Naive thymus-derived CD4-positive, alpha-beta T cell (primary cell): ENCODE measurements around the gene DCHS2. TPM values are rescaled to one million over a fixed set of nuclear protein-coding genes. Genes with fewer than 3 reads are reported as not detected.

Experiments used
- ATAC-seq: fragments of 150-1000 bp; cut with Tn5 transposase; 2 replicates; pipeline ENCODE4 v1.10.0; 2021; ENCODE audit warnings: mild to moderate bottlenecking, moderate library complexity
- CTCF ChIA-PET: fragments of 350-600 bp; sonication (Branson Sonifier 250); formaldehyde crosslinking; loops from one replicate; lab custom pipeline; 2021; ENCODE audit warnings: antibody characterized with exemption; lab: Charles Lee
- POLR2A ChIA-PET: fragments of 350-600 bp; sonication (Branson Sonifier 250); formaldehyde crosslinking; loops from one replicate; lab custom pipeline; 2021; ENCODE audit warnings: antibody characterized with exemption, inconsistent platforms; lab: Charles Lee
- DNase-seq, 9 donors: peaks; one replicate each; pipeline versions ENCODE4 v3.0.0 to v3.0.0-alpha.2; 2020 to 2022; ENCODE audit warnings: mixed read lengths in 1 of 9
- H3K27ac ChIP-seq: one replicate; pipeline ENCODE4 v1.7.0; 2013; ENCODE audit warnings: mild to moderate bottlenecking, low read depth, low read length, moderate library complexity
- H3K27me3 ChIP-seq, 2 donors: one replicate each; pipeline ENCODE4 v1.7.0; 2013; ENCODE audit warnings: low read length in 2 of 2, mild to moderate bottlenecking in 2 of 2, moderate library complexity in 2 of 2; ENCODE audit not compliant: control insufficient read depth in 2 of 2, insufficient read depth in 2 of 2
- H3K36me3 ChIP-seq, 3 experiments: 1 replicate in 2 of 3; 2 replicates in 1 of 3; pipeline ENCODE4 v1.7.0; 2013; ENCODE audit warnings: low read length in 3 of 3, mild to moderate bottlenecking in 3 of 3, moderate library complexity in 1 of 3; ENCODE audit not compliant: insufficient read depth in 3 of 3, control insufficient read depth in 2 of 3
- H3K4me1 ChIP-seq, 2 donors: one replicate each; pipeline ENCODE4 v1.7.0; 2013; ENCODE audit warnings: low read length in 2 of 2, mild to moderate bottlenecking in 2 of 2, moderate library complexity in 1 of 2; ENCODE audit not compliant: control insufficient read depth in 2 of 2, insufficient read depth in 2 of 2
- H3K4me3 ChIP-seq: 2 replicates; pipeline ENCODE4 v1.7.0; 2013; ENCODE audit warnings: mild to moderate bottlenecking, low read length
- H3K9me3 ChIP-seq, 3 experiments: 1 replicate in 2 of 3; 2 replicates in 1 of 3; pipeline ENCODE4 v1.7.0; 2013; ENCODE audit warnings: low read length in 3 of 3; ENCODE audit not compliant: control insufficient read depth in 2 of 3
- H3K27ac Mint-ChIP-seq, 9 donors: one replicate each; pipeline ENCODE4 v1.8.0; 2020 to 2022; ENCODE audit warnings: mixed read lengths in 9 of 9, mild to moderate bottlenecking in 8 of 9, moderate library complexity in 5 of 9, inconsistent platforms in 2 of 9
- H3K27me3 Mint-ChIP-seq, 5 donors: one replicate each; pipeline ENCODE4 v1.8.0; 2021 to 2022; ENCODE audit warnings: mixed read lengths in 5 of 5, mild to moderate bottlenecking in 1 of 5
- H3K36me3 Mint-ChIP-seq, 5 donors: one replicate each; pipeline ENCODE4 v1.8.0; 2020 to 2022; ENCODE audit warnings: mixed read lengths in 5 of 5, mild to moderate bottlenecking in 3 of 5, inconsistent platforms in 1 of 5
- H3K4me1 Mint-ChIP-seq, 7 donors: one replicate each; pipeline ENCODE4 v1.8.0; 2020 to 2022; ENCODE audit warnings: mixed read lengths in 7 of 7, mild to moderate bottlenecking in 3 of 7, inconsistent platforms in 1 of 7
- H3K4me3 Mint-ChIP-seq, 10 donors: one replicate each; pipeline ENCODE4 v1.8.0; 2020 to 2022; ENCODE audit warnings: mild to moderate bottlenecking in 10 of 10, mixed read lengths in 10 of 10, moderate library complexity in 6 of 10, inconsistent platforms in 2 of 10
- H3K9me3 Mint-ChIP-seq, 11 donors: one replicate each; pipeline ENCODE4 v1.8.0; 2020 to 2022; ENCODE audit warnings: mixed read lengths in 11 of 11, mild to moderate bottlenecking in 4 of 11, inconsistent platforms in 1 of 11, moderate library complexity in 1 of 11
- intact Hi-C, 2 donors: fragments of 100-400 bp; cut with micrococcal nuclease; formaldehyde crosslinking; loops; one replicate each; pipeline ENCODE4 v1.15.1; 2023
- polyA plus RNA-seq, 2 donors: library from polyadenylated mRNA; unstranded; fragments of 300-500 nt; fragmentation: Illumina TruSeq; gene quantifications; one replicate each; pipeline ENCODE4 v1.2.3, GENCODE V29; 2021
- total RNA-seq, 6 experiments: library from RNA in 5 of 6; stranded (reverse) in 5 of 6; gene quantifications; 1 replicate in 5 of 6; 2 replicates in 1 of 6; pipeline ENCODE4 v1.2.3 and lab custom pipeline; 2021 to 2026

Gene DCHS2
- total and polyA plus RNA-seq, 7 experiments from 2014 or later, result 0.05 to 0.08 TPM; not detected in 5

DNA sequence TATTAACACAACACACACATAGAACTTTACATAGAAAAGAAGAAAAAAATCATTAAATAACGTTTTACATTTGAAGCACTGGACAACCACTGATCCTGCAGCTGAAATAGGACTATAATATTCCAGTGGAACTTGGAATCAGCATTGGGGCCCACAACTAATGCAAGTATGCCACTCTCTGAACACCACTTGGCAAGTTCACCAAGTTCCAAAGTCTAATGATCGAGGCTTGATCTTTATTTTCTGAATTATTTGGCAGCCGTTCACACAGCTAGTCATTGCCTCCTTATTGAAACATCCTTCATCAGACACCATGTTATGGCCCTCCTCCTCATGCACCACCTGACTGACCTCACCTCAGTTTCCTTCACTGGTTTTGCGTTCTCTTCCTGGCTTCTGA lies 107.6 kb downstream of the DCHS2 start:
- ATAC-seq (no peak), DNase-seq (no peak)
- Mint-ChIP-seq H3K9me3 (peaks cover 0 to 9% (median 2%) of the 10 kb centered on the region in 11 donors), H3K4me1 (no peaks in the 10 kb centered on the region), H3K36me3 (peaks cover 0 to 4% (median 0%) of the 10 kb centered on the region in 5 donors), H3K4me3 (no peak overlapping the region), H3K27me3 (peaks cover 0 to 19% (median 7%) of the 10 kb centered on the region in 5 donors), H3K27ac (peak overlapping the region in 1 of 9 donors; percentile 63)
- Histone ChIP-seq H3K27me3 (no peaks in the 10 kb centered on the region), H3K4me3 (no peak overlapping the region), H3K9me3 (no peaks in the 10 kb centered on the region), H3K36me3 (no peaks in the 10 kb centered on the region), H3K27ac (no peak overlapping the region), H3K4me1 (no peaks in the 10 kb centered on the region)
- CTCF ChIA-PET, result no interaction called here
- intact Hi-C loops, result no loop called here
- POLR2A ChIA-PET, result no interaction called here

DNA sequence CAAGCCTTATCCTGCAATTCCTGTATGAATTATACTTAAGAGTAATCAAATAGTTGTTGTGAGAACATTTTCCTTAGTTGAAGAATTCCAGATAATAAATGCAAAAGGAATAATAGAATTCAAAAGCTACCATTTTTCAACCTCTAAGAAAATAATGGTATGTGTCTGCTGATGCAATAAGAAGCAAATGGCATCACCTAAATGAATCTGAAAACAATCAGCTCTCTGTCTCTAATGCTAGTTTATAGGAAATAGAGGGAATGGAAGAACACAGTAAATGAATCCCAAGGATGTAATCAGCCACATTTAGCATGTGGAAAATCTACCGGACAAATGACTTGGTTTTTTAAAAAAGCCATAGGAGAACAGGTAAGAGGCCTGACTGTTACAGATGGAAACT lies 115.1 kb downstream of the DCHS2 start:
- no peaks in the 10 kb centered on the region for H3K27me3 ChIP-seq
- H3K27ac ChIP-seq, result no peak overlapping the region
- H3K4me3 ChIP-seq, result no peak overlapping the region
- CTCF ChIA-PET, result no interaction called here
- no peaks in the 10 kb centered on the region for H3K4me1 Mint-ChIP-seq
- peaks cover 13 to 30% (median 22%) of the 10 kb centered on the region in 5 donors for H3K27me3 Mint-ChIP-seq
- DNase-seq, result no peak
- intact Hi-C loops, result no loop called here
- H3K9me3 Mint-ChIP-seq, result peaks cover 0 to 2% (median 0%) of the 10 kb centered on the region in 11 donors
- no peaks in the 10 kb centered on the region for H3K4me1 ChIP-seq
- H3K9me3 ChIP-seq, result no peaks in the 10 kb centered on the region
- no peak overlapping the region for H3K4me3 Mint-ChIP-seq
- POLR2A ChIA-PET, result no interaction called here
- no peak for ATAC-seq
- no peaks in the 10 kb centered on the region for H3K36me3 ChIP-seq
- H3K36me3 Mint-ChIP-seq, result no peaks in the 10 kb centered on the region
- H3K27ac Mint-ChIP-seq, result no peak overlapping the region

DNA sequence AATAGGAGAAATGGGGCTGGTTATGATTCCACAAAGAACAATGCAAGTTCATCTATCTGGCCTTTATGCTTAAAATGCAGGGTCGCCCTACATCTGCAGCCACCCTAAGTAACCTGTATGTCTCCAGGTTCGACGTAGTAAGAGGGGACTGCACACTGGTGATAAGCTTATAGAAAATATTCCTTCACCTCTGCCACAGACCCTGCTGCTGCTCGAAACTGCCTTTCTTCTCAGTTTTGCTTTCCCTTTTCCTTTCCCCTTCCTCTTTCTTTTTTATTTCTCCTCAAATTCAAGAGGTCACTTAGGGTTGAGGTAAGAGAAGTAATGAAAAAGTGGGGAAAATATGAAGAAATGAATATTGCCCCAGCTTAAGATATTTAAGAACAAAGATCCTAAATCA lies 123.5 kb downstream of the DCHS2 start:
- peaks cover 0 to 17% (median 11%) of the 10 kb centered on the region in 7 donors for H3K4me1 Mint-ChIP-seq
- peaks cover 19 to 31% (median 25%) of the 10 kb centered on the region in 5 donors for H3K27me3 Mint-ChIP-seq
- H3K9me3 ChIP-seq, result no peaks in the 10 kb centered on the region
- H3K36me3 ChIP-seq, result no peaks in the 10 kb centered on the region
- ChIA-PET POLR2A (no interaction called here), CTCF (no interaction called here)
- no peak for DNase-seq
- H3K36me3 Mint-ChIP-seq, result no peaks in the 10 kb centered on the region
- H3K9me3 Mint-ChIP-seq, result peaks cover 0 to 6% (median 0%) of the 10 kb centered on the region in 11 donors
- no peaks in the 10 kb centered on the region for H3K4me1 ChIP-seq
- no peak overlapping the region for H3K4me3 ChIP-seq
- intact Hi-C loops, result no loop called here
- H3K27ac Mint-ChIP-seq, result no peak overlapping the region
- peak overlapping the region in 1 of 10 donors; percentile 71 for H3K4me3 Mint-ChIP-seq
- ATAC-seq, result no peak
- H3K27ac ChIP-seq, result no peak overlapping the region
- no peaks in the 10 kb centered on the region for H3K27me3 ChIP-seq

DNA sequence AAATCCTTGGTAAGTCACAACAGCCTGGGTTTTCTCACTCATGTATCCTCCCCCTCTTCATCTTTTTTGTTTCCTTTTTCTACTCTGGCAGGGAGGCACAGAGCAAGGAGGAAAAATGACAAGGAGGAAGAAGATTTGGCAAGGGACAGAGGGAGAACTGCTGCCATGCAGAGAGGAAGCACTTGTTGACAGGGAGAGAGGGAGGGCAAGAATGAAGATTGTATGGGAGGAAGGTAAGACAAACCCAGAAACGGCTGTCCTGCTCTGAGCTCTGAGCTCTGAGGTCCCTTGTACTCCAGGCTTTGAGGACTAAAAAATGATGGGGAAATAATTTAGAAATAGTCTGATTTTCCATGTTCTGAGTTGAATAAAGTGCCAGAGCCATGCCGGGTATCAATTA lies 123.9 kb downstream of the DCHS2 start:
- Histone ChIP-seq H3K36me3 (no peaks in the 10 kb centered on the region), H3K27me3 (no peaks in the 10 kb centered on the region), H3K4me3 (no peak overlapping the region), H3K9me3 (no peaks in the 10 kb centered on the region), H3K4me1 (no peaks in the 10 kb centered on the region), H3K27ac (no peak overlapping the region)
- no peak for DNase-seq
- no peak for ATAC-seq
- POLR2A ChIA-PET, result no interaction called here
- no peaks in the 10 kb centered on the region for H3K36me3 Mint-ChIP-seq
- peaks cover 19 to 35% (median 26%) of the 10 kb centered on the region in 5 donors for H3K27me3 Mint-ChIP-seq
- H3K4me1 Mint-ChIP-seq, result peaks cover 0 to 20% (median 11%) of the 10 kb centered on the region in 7 donors
- H3K4me3 Mint-ChIP-seq, result peak overlapping the region in 3 of 10 donors; percentile 0 to 71 (median 61)
- CTCF ChIA-PET, result no interaction called here
- H3K9me3 Mint-ChIP-seq, result peaks cover 0 to 6% (median 0%) of the 10 kb centered on the region in 11 donors
- intact Hi-C loops, result no loop called here
- peak overlapping the region in 2 of 9 donors; percentile 26 to 72 for H3K27ac Mint-ChIP-seq

DNA sequence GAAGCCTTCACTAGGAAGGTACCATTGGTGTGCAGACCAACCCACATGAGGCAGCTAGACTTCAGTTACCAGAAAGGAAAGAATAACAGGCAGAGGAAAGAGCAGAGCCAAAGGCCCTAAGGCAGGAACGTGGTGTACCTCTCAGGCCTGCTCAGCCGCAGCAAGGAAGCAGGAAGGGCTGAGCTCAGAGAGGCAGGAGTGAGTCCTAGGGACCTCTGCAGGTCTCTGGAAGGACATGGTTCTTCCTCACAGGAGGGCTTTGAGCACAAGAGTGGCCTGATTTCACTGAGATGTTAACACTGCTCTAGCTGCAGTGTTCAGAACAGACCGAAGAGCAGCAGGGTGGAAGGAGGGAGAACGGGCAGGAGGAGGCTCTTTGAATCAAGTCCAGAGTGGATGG lies 124.6 kb downstream of the DCHS2 start:
- ATAC-seq (peak; percentile 18), DNase-seq (no peak)
- Histone ChIP-seq H3K27ac (no peak overlapping the region), H3K36me3 (no peaks in the 10 kb centered on the region), H3K9me3 (no peaks in the 10 kb centered on the region), H3K27me3 (no peaks in the 10 kb centered on the region), H3K4me3 (no peak overlapping the region), H3K4me1 (no peaks in the 10 kb centered on the region)
- H3K4me1 Mint-ChIP-seq, result peaks cover 1 to 27% (median 13%) of the 10 kb centered on the region in 7 donors
- H3K9me3 Mint-ChIP-seq, result peaks cover 0 to 6% (median 0%) of the 10 kb centered on the region in 11 donors
- POLR2A ChIA-PET, result no interaction called here
- CTCF ChIA-PET, result no interaction called here
- H3K36me3 Mint-ChIP-seq, result no peaks in the 10 kb centered on the region
- no peak overlapping the region for H3K4me3 Mint-ChIP-seq
- peak overlapping the region in 1 of 9 donors; percentile 10 for H3K27ac Mint-ChIP-seq
- H3K27me3 Mint-ChIP-seq, result peaks cover 16 to 33% (median 23%) of the 10 kb centered on the region in 5 donors
- intact Hi-C loops, result no loop called here

DNA sequence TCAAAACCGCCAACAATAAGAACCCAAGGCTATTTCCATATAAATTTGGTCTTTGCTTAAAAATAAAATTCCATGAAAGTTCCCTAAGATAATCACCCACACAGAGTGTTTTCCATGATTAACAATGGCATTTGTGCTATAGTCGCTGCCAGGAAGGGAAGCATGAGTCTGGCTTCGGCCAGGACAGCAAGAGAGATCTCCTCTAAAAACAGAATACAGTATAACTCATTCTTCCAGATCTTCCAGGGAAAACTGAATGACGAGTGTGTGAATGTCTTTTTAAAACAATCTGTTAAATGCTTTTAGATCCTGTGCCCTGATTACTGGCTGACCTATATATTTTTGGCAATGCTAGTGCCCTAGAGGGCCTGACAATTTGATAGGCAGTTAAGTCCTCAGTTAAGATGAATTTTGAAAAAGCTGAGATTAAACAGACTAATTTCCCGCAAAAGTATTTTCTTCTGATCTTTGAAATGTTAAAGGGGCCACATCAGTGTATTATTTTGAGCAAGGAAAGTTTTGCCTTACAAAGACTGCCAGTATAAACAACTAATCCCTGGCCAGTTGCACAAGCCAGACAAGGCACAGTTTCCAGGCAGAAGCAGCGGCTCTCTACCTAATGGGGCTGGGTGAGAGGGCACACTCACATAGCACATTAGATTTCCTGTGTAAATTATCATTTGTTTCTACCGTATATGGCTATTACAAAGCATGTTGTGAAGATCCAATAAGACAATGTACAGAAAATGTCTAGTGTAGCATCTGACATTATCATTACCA lies 127.3 kb downstream of the DCHS2 start:
- no peaks in the 10 kb centered on the region for H3K9me3 ChIP-seq
- ChIA-PET POLR2A (no interaction called here), CTCF (no interaction called here)
- Mint-ChIP-seq H3K36me3 (no peaks in the 10 kb centered on the region), H3K4me3 (no peak overlapping the region), H3K9me3 (no peaks in the 10 kb centered on the region), H3K4me1 (peaks cover 9 to 42% (median 24%) of the 10 kb centered on the region in 7 donors), H3K27ac (peak overlapping the region in 1 of 9 donors; percentile 7), H3K27me3 (peaks cover 0 to 18% (median 3%) of the 10 kb centered on the region in 5 donors)
- no peaks in the 10 kb centered on the region for H3K36me3 ChIP-seq
- ATAC-seq (no peak), DNase-seq (no peak)
- no peaks in the 10 kb centered on the region for H3K4me1 ChIP-seq
- H3K27me3 ChIP-seq, result no peaks in the 10 kb centered on the region
- intact Hi-C loops, result no loop called here
- H3K4me3 ChIP-seq, result no peak overlapping the region
- H3K27ac ChIP-seq, result no peak overlapping the region
